ENCODE data around the gene SUFU. TPM values are rescaled to one million over a fixed set of nuclear protein-coding genes. Genes with fewer than 3 reads are reported as not detected.
"Not testable (repeated sequence)": the region's sequence is repeated elsewhere in the genome, so short reads cannot be mapped to it uniquely, and the experiment has no call there.

Gene SUFU
- total RNA-seq (2014; rRNA removed; shearing (Covaris generic)): 2.7 and 3.7 TPM in 2 replicates

- H3K4me1 ChIP-seq (replicated peaks): peaks cover 9% of the 10 kb centered on the region
- no peaks in the 10 kb centered on the region for H3K27me3 ChIP-seq (replicated peaks)
- no peaks in the 10 kb centered on the region for H3K9me3 ChIP-seq (replicated peaks)
- peak within 1 kb of the TSS; percentile 78 for H3K4me3 ChIP-seq
- H3K36me3 ChIP-seq: peaks cover 5% of the 10 kb centered on the region; the same call in 1 of the 2 replicates
- H3K27ac ChIP-seq: no peak within 1 kb of the TSS
- DNase-seq (ENCODE audit: low read depth in 1 of 2, low spot score in 2 of 2): peak; percentile 98 to 99
Measured at GRCh38 chr10:102503264-102504178, at the start of gene SUFU. TSS of gene SUFU (plus strand) at chr10:102503972. CDS start at chr10:102504153, 181 bp downstream.

- not testable (repeated sequence) for DNase-seq (ENCODE audit: low read depth in 1 of 2, low spot score in 2 of 2); H3K36me3 ChIP-seq; H3K4me3 ChIP-seq; H3K27ac ChIP-seq; H3K27me3 ChIP-seq (replicated peaks); H3K9me3 ChIP-seq (replicated peaks)
- peaks cover 44% of the 10 kb centered on the region for H3K4me1 ChIP-seq (replicated peaks)
Measured at GRCh38 chr10:102454662-102455487, 48.9 kb upstream of the SUFU start.

GRCh38 chr10:102455893-102456471 is 47.8 kb upstream of the SUFU start:
- Histone ChIP-seq H3K9me3 (replicated peaks) (no peaks in the 10 kb centered on the region), H3K27me3 (replicated peaks) (no peaks in the 10 kb centered on the region), H3K4me3 (no peak overlapping the region), H3K27ac (0 out of 2 replicates have a peak overlapping the region, but pooled peaks have one; percentile 16), H3K36me3 (peaks cover 3% of the 10 kb centered on the region; the same call in 1 of the 2 replicates), H3K4me1 (replicated peaks) (peaks cover 35% of the 10 kb centered on the region)
- DNase-seq (ENCODE audit: low read depth in 1 of 2, low spot score in 2 of 2): no peak

GRCh38 chr10:102457591-102458150 is 46.1 kb upstream of the SUFU start:
- Histone ChIP-seq H3K4me3 (no peak overlapping the region), H3K9me3 (replicated peaks) (no peaks in the 10 kb centered on the region), H3K27ac (no peak overlapping the region), H3K27me3 (replicated peaks) (no peaks in the 10 kb centered on the region), H3K4me1 (replicated peaks) (peaks cover 34% of the 10 kb centered on the region), H3K36me3 (0 out of 2 replicates have a peak, but pooled peaks cover under 1% of the 10 kb centered on the region)
- no peak for DNase-seq (ENCODE audit: low read depth in 1 of 2, low spot score in 2 of 2)

- no peaks in the 10 kb centered on the region for H3K9me3 ChIP-seq (replicated peaks)
- peaks cover 24% of the 10 kb centered on the region for H3K4me1 ChIP-seq (replicated peaks)
- no peak overlapping the region for H3K4me3 ChIP-seq
- H3K27me3 ChIP-seq (replicated peaks): no peaks in the 10 kb centered on the region
- H3K36me3 ChIP-seq: no peaks in the 10 kb centered on the region
- DNase-seq (ENCODE audit: low read depth in 1 of 2, low spot score in 2 of 2): no peak
- H3K27ac ChIP-seq: no peak overlapping the region
Measured at GRCh38 chr10:102458656-102459055, 45.1 kb upstream of the SUFU start.

GRCh38 chr10:102460836-102461186 is 43.0 kb upstream of the SUFU start:
- DNase-seq (ENCODE audit: low read depth in 1 of 2, low spot score in 2 of 2): no peak
- Histone ChIP-seq H3K27ac (no peak overlapping the region), H3K9me3 (replicated peaks) (no peaks in the 10 kb centered on the region), H3K4me3 (peak overlapping the region; percentile 31; the same call in 1 of the 2 replicates), H3K27me3 (replicated peaks) (no peaks in the 10 kb centered on the region), H3K36me3 (no peaks in the 10 kb centered on the region), H3K4me1 (replicated peaks) (peaks cover 15% of the 10 kb centered on the region)

GRCh38 chr10:102461187-102462054 is 42.4 kb upstream of the SUFU start:
- Histone ChIP-seq H3K36me3 (no peaks in the 10 kb centered on the region), H3K27ac (no peak overlapping the region), H3K4me1 (replicated peaks) (peaks cover 10% of the 10 kb centered on the region), H3K4me3 (peak overlapping the region; percentile 31), H3K9me3 (replicated peaks) (no peaks in the 10 kb centered on the region), H3K27me3 (replicated peaks) (no peaks in the 10 kb centered on the region)
- DNase-seq (ENCODE audit: low read depth in 1 of 2, low spot score in 2 of 2): peak; percentile 42 to 80

GRCh38 chr10:102462512-102463054 is 41.2 kb upstream of the SUFU start:
- H3K27ac ChIP-seq: no peak overlapping the region
- peaks cover 10% of the 10 kb centered on the region for H3K4me1 ChIP-seq (replicated peaks)
- no peak overlapping the region for H3K4me3 ChIP-seq
- no peaks in the 10 kb centered on the region for H3K27me3 ChIP-seq (replicated peaks)
- no peaks in the 10 kb centered on the region for H3K36me3 ChIP-seq
- DNase-seq (ENCODE audit: low read depth in 1 of 2, low spot score in 2 of 2): no peak
- no peaks in the 10 kb centered on the region for H3K9me3 ChIP-seq (replicated peaks)

GRCh38 chr10:102463983-102464382 is 39.8 kb upstream of the SUFU start:
- Histone ChIP-seq H3K27ac (no peak overlapping the region), H3K4me1 (replicated peaks) (peaks cover 10% of the 10 kb centered on the region), H3K9me3 (replicated peaks) (no peaks in the 10 kb centered on the region), H3K4me3 (no peak overlapping the region), H3K36me3 (no peaks in the 10 kb centered on the region), H3K27me3 (replicated peaks) (no peaks in the 10 kb centered on the region)
- DNase-seq (ENCODE audit: low read depth in 1 of 2, low spot score in 2 of 2): no peak

GRCh38 chr10:102465466-102465865 is 38.3 kb upstream of the SUFU start:
- H3K9me3 ChIP-seq (replicated peaks): no peaks in the 10 kb centered on the region
- H3K4me3 ChIP-seq: no peak overlapping the region
- no peaks in the 10 kb centered on the region for H3K36me3 ChIP-seq
- DNase-seq (ENCODE audit: low read depth in 1 of 2, low spot score in 2 of 2): no peak
- no peaks in the 10 kb centered on the region for H3K27me3 ChIP-seq (replicated peaks)
- no peak overlapping the region for H3K27ac ChIP-seq
- H3K4me1 ChIP-seq (replicated peaks): peaks cover 10% of the 10 kb centered on the region

GRCh38 chr10:102467318-102467717 is 36.5 kb upstream of the SUFU start:
- no peak for DNase-seq (ENCODE audit: low read depth in 1 of 2, low spot score in 2 of 2)
- no peak overlapping the region for H3K4me3 ChIP-seq
- no peak overlapping the region for H3K27ac ChIP-seq
- H3K36me3 ChIP-seq: no peaks in the 10 kb centered on the region
- H3K27me3 ChIP-seq (replicated peaks): no peaks in the 10 kb centered on the region
- H3K4me1 ChIP-seq (replicated peaks): no peaks in the 10 kb centered on the region
- H3K9me3 ChIP-seq (replicated peaks): no peaks in the 10 kb centered on the region

GRCh38 chr10:102467971-102468438 is 35.8 kb upstream of the SUFU start:
- Histone ChIP-seq H3K4me3 (no peak overlapping the region), H3K36me3 (no peaks in the 10 kb centered on the region), H3K4me1 (replicated peaks) (no peaks in the 10 kb centered on the region), H3K27me3 (replicated peaks) (no peaks in the 10 kb centered on the region), H3K27ac (no peak overlapping the region), H3K9me3 (replicated peaks) (no peaks in the 10 kb centered on the region)
- DNase-seq (ENCODE audit: low read depth in 1 of 2, low spot score in 2 of 2): no peak
